Neutrophil (primary cell): Measurements from ENCODE around the gene TMEM179.
"Not testable (repeated sequence)": the region's sequence is repeated elsewhere in the genome, so short reads cannot be mapped to it uniquely, and the experiment has no call there.

ENCODE experiments used
- H3K27ac ChIP-seq: fragments of 200-600 bp; sonication (generic); 2 replicates; pipeline ENCODE4 v1.5.1; 2016; ENCODE audit warnings: mild to moderate bottlenecking, moderate library complexity
- H3K27me3 ChIP-seq: fragments of 200-600 bp; sonication (generic); 2 replicates; pipeline ENCODE4 v1.6.0; 2016; ENCODE audit warnings: mild to moderate bottlenecking
- H3K36me3 ChIP-seq: fragments of 200-600 bp; sonication (generic); 2 replicates; pipeline ENCODE4 v1.5.1; 2017
- H3K4me1 ChIP-seq, 2 experiments: fragments of 200-600 bp in 1 of 2; sonication (generic) in 1 of 2; 1 replicate in 1 of 2; 2 replicates in 1 of 2; pipeline versions ENCODE4 v1.5.1 to v1.6.1; 2013 to 2016; ENCODE audit warnings: low read depth in 1 of 2, low read length in 1 of 2, mild to moderate bottlenecking in 1 of 2, moderate library complexity in 1 of 2; ENCODE audit not compliant: control insufficient read depth in 1 of 2, insufficient read depth in 1 of 2
- H3K4me3 ChIP-seq, 2 experiments: fragments of 200-600 bp in 1 of 2; sonication (generic) in 1 of 2; 1 replicate in 1 of 2; 2 replicates in 1 of 2; pipeline ENCODE4 v1.5.1; 2013 to 2016; ENCODE audit warnings: low read depth in 1 of 2, low read length in 1 of 2, mild to moderate bottlenecking in 1 of 2, moderate library complexity in 1 of 2
- H3K9me3 ChIP-seq: fragments of 200-600 bp; sonication (generic); 2 replicates; pipeline ENCODE4 v1.5.1; 2016
- CTCF ChIP-seq: fragments of 200-600 bp; sonication (generic); IDR thresholded peaks from 2 replicates; pipeline ENCODE4 v1.5.1; 2016; ENCODE audit warnings: antibody characterized with exemption

Gene TMEM179

GRCh38 chr14:104639471-104639870 lies 34.9 kb upstream of the TMEM179 start:
- Histone ChIP-seq H3K9me3 (no peaks in the 10 kb centered on the region), H3K27ac (no peak overlapping the region), H3K36me3 (no peaks in the 10 kb centered on the region), H3K4me3 (no peak overlapping the region), H3K27me3 (peaks cover 14% of the 10 kb centered on the region), H3K4me1 (no peaks in the 10 kb centered on the region)
- no peak for TF ChIP-seq CTCF

GRCh38 chr14:104638927-104639450 lies 34.4 kb upstream of the TMEM179 start:
- no peak overlapping the region for H3K27ac ChIP-seq
- no peaks in the 10 kb centered on the region for H3K9me3 ChIP-seq
- no peaks in the 10 kb centered on the region for H3K36me3 ChIP-seq
- peaks cover 14% of the 10 kb centered on the region for H3K27me3 ChIP-seq
- no peak for TF ChIP-seq CTCF
- H3K4me3 ChIP-seq: no peak overlapping the region
- H3K4me1 ChIP-seq: no peaks in the 10 kb centered on the region

- Histone ChIP-seq H3K4me1 (no peaks in the 10 kb centered on the region), H3K27me3 (peaks cover 14% of the 10 kb centered on the region), H3K27ac (no peak overlapping the region), H3K4me3 (no peak overlapping the region), H3K36me3 (no peaks in the 10 kb centered on the region), H3K9me3 (no peaks in the 10 kb centered on the region)
- TF ChIP-seq CTCF: no peak
Measured at GRCh38 chr14:104638190-104638589, 33.6 kb upstream of the TMEM179 start.

GRCh38 chr14:104637546-104638003 lies 33.0 kb upstream of the TMEM179 start:
- Histone ChIP-seq H3K9me3 (no peaks in the 10 kb centered on the region), H3K27ac (no peak overlapping the region), H3K4me1 (no peaks in the 10 kb centered on the region), H3K27me3 (peaks cover 14% of the 10 kb centered on the region), H3K36me3 (no peaks in the 10 kb centered on the region), H3K4me3 (no peak overlapping the region)
- TF ChIP-seq CTCF: no peak

- H3K36me3 ChIP-seq, H3K4me1 ChIP-seq, H3K9me3 ChIP-seq, H3K4me3 ChIP-seq, H3K27ac ChIP-seq: not testable (repeated sequence)
- peaks cover 14% of the 10 kb centered on the region for H3K27me3 ChIP-seq
Measured at GRCh38 chr14:104636846-104637545, 32.4 kb upstream of the TMEM179 start.

- Histone ChIP-seq H3K36me3 (no peaks in the 10 kb centered on the region), H3K4me3 (no peak overlapping the region), H3K27me3 (peaks cover 14% of the 10 kb centered on the region), H3K9me3 (no peaks in the 10 kb centered on the region), H3K4me1 (no peaks in the 10 kb centered on the region), H3K27ac (no peak overlapping the region)
- TF ChIP-seq CTCF: no peak
Measured at GRCh38 chr14:104636131-104636530, 31.6 kb upstream of the TMEM179 start.
